ENCODE measurements around the gene KCTD17. TPM values are rescaled to one million over a fixed set of nuclear protein-coding genes. Genes with fewer than 3 reads are reported as not detected.

The KCTD17 gene
- total and polyA plus RNA-seq, 9 donors: 10.6 to 22.1 (median 19.1) TPM

DNA sequence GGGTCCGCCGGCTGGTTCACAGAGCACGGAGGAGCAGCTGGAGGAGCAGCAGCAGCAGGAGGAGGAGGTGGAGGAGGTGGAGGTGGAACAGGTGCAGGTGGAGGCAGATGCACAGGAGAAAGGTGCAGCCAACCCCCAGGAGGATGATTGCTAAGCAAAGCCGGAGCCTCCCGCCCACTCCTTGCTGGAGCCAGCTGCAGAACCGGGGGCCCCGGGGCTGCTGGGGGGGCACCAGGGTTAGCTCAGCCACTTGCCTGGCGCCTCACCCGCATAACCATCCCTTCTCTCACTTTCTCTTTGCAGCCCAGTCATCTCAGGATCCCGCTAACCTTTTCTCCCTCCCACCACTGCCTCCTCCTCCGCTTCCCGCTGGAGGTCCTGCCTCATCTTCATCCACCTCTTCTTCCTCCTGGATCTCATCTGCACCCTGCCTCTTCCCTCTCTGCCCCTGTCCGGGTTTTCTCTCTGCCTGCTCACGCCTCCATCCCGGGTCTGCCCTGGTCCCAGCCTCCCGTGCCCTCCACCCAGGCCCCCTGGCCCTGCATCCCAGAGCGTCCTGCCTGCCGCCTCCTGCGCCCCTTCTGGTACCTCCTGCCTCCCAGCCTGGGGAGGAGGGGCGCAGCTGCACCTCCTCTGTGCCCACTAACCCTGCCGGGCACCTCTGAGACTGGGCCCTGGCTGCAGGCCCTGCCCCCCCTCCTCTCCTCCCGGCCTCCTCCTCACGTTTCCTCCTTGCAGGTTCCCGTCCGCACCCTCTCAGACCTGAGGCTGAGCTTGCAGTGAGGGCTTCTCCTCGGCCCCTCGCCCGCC is 9.5 kb downstream of the KCTD17 start:
- DNase-seq: no peak
- 73% methylated on average over 18 of the region's 28 CpGs for WGBS (ENCODE audit: insufficient coverage)
- no peaks in the 10 kb centered on the region for H3K27me3 ChIP-seq (ENCODE audit: control insufficient read depth, insufficient read depth, low read length)
- H3K9me3 ChIP-seq (replicated peaks; ENCODE audit: control insufficient read depth, low read depth, low read length): no peaks in the 10 kb centered on the region
- peaks cover 10% of the 10 kb centered on the region for H3K4me1 ChIP-seq (ENCODE audit: control insufficient read depth, insufficient read depth, low read length)
- no peak overlapping the region for H3K27ac ChIP-seq (ENCODE audit: low read length)
- H3K4me3 ChIP-seq (ENCODE audit: low read length): no peak overlapping the region
- H3K36me3 ChIP-seq (ENCODE audit: control insufficient read depth, insufficient read depth, low read length): peaks cover 36% of the 10 kb centered on the region

DNA sequence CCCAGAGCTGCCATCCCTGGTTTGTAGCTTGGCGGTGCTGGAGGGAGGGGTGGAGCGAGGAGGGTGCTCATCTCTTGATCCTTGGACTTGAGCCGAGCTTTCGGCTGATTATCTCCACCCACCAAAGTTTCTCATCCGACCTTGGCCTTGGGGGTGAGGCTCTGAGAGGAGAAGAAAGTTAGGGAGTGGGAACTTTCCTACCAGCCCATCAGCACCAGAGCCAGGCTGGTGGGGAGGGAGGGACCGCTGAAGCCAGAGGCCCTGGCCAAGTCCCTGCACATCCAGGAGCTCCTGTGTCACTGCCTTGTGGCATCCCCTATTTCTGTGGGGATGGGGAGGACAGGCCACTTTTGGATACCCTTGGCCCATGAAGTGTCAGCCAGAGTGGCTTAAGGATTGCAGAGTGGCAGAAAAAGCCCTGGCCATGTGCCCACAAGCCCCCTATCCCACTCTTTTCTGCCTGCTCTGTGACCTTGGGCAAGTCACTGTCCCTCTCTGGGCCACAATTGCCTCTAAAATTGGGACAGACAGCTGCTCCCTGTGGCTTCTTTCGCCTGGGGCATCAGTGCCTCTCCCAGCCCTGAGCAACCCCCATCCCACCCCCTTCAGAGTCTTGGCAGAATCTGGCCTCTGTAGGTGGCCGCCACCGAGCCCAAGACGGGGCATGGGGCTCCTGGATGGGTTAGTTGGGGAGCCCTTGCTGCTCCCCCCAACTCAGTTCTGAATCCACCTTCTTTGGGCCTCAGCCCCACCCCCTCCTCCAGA is 10.3 kb downstream of the KCTD17 start:
- peaks cover 10% of the 10 kb centered on the region for H3K4me1 ChIP-seq (ENCODE audit: control insufficient read depth, insufficient read depth, low read length)
- 40% methylated on average over 1 of the region's 10 CpGs for WGBS (ENCODE audit: insufficient coverage)
- no peaks in the 10 kb centered on the region for H3K27me3 ChIP-seq (ENCODE audit: control insufficient read depth, insufficient read depth, low read length)
- H3K27ac ChIP-seq (ENCODE audit: low read length): no peak overlapping the region
- no peak for DNase-seq
- H3K4me3 ChIP-seq (ENCODE audit: low read length): no peak overlapping the region
- peaks cover 30% of the 10 kb centered on the region for H3K36me3 ChIP-seq (ENCODE audit: control insufficient read depth, insufficient read depth, low read length)
- H3K9me3 ChIP-seq (replicated peaks; ENCODE audit: control insufficient read depth, low read depth, low read length): no peaks in the 10 kb centered on the region

DNA sequence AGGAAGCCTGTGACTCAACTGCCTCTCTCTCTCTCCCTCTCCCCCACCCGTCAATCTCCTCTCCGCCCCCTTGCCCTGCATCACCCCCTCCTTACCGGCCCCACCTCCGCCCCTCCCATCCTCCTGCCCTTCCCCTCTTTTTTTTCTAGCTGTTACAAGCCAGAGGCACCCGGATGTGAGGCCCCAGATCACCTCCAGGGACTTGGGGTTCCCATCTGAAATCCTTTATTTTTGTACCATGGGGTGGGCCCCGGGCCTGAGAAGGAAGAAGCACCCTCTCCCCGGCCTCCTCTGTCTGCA is 10.8 kb downstream of the KCTD17 start:
- Histone ChIP-seq H3K27me3 (ENCODE audit: control insufficient read depth, insufficient read depth, low read length) (no peaks in the 10 kb centered on the region), H3K4me1 (ENCODE audit: control insufficient read depth, insufficient read depth, low read length) (peaks cover 10% of the 10 kb centered on the region), H3K9me3 (replicated peaks; ENCODE audit: control insufficient read depth, low read depth, low read length) (no peaks in the 10 kb centered on the region), H3K27ac (ENCODE audit: low read length) (no peak overlapping the region), H3K36me3 (ENCODE audit: control insufficient read depth, insufficient read depth, low read length) (peaks cover 25% of the 10 kb centered on the region), H3K4me3 (ENCODE audit: low read length) (no peak overlapping the region)
- DNase-seq: no peak
- 25% methylated on average over 2 of the region's 7 CpGs for WGBS (ENCODE audit: insufficient coverage)

DNA sequence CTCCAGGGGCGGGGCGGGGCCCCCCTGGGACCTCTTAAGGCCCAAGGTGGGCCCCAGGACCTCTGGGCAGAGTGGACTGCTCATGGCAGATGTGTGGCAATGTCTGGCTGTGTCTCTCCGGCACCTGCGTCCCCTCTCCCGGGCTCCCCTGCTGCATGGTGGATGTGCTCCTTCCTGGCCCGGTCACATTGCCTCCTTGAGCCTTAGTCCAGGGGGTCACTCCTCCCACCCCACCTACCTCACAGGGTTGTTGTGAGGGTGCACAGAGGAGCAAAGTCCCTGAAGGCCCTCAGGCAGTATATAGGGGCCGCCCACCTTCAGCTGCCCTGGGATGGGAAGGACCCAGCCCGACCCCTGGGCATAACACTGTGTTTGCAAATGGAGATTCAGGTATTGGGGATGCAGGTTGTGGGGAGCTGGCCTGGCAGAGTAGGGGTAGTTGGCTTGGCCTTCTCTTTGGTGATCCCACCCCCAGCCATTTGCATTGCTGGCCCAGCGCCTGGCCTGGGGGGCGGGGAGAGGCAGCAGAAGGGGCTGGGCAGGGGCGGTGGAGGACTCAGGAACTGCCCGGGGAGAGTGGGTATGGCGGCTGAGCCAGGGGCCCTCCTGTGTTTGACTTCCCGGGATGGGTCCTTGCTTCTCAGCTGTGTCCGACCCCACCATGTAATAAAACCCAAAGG is 11.3 kb downstream of the KCTD17 start:
- H3K27ac ChIP-seq (ENCODE audit: low read length): no peak overlapping the region
- H3K9me3 ChIP-seq (replicated peaks; ENCODE audit: control insufficient read depth, low read depth, low read length): no peaks in the 10 kb centered on the region
- DNase-seq: no peak
- peaks cover 10% of the 10 kb centered on the region for H3K4me1 ChIP-seq (ENCODE audit: control insufficient read depth, insufficient read depth, low read length)
- H3K4me3 ChIP-seq (ENCODE audit: low read length): no peak overlapping the region
- 55% methylated on average over 9 of the region's 15 CpGs for WGBS (ENCODE audit: insufficient coverage)
- H3K36me3 ChIP-seq (ENCODE audit: control insufficient read depth, insufficient read depth, low read length): peaks cover 20% of the 10 kb centered on the region
- H3K27me3 ChIP-seq (ENCODE audit: control insufficient read depth, insufficient read depth, low read length): peaks cover 2% of the 10 kb centered on the region

DNA sequence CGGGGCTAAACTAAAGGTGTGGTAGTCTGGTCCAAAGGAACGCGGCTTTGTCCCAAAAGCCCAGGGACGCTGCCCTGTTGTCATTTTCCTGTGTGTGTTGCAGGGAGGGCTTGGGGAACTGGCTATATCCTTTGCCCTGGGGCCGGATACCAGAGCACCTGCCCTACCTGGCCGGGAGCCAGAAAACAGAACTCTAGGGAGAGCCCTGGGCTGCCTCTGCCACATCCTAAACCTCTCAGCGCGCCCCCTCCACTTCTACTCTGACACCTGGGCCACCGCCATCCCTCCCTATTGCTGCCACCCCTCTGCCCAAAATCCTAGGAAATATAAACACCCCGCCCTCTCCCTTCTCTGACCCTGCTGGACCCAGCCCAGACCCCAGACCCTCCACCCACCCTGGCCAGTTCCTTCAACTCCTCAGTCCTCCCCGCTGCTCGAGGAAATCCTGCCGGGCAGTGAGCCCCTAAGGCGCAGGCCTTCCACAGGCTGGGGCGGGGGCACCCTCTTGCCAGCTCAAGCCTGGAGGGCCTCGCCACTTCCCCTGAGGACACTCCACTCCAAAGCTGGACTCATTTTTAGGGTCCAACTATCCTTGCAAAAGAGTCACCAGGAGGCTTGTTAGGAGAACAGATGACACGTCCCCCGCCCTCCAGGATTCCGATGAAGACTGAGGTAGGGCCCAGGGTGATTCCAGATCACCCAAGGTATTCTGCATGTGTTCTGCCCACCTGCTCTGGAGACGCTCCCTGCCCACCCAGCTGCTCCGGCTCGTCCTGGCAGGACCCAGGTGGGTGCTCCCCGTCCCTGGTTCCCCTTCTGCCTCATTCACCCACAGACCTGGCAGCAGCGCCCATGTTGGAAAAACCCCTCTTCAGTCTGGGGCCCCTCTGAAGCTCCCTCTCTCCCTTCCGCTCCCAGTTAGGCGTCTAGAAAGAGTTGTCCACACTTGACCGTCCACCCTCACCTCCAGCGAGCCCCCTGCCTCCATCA is 12.2 kb downstream of the KCTD17 start:
- peaks cover 15% of the 10 kb centered on the region for H3K36me3 ChIP-seq (ENCODE audit: control insufficient read depth, insufficient read depth, low read length)
- H3K4me3 ChIP-seq (ENCODE audit: low read length): no peak overlapping the region
- peaks cover 10% of the 10 kb centered on the region for H3K4me1 ChIP-seq (ENCODE audit: control insufficient read depth, insufficient read depth, low read length)
- DNase-seq: peak; percentile 28
- no peak overlapping the region for H3K27ac ChIP-seq (ENCODE audit: low read length)
- H3K27me3 ChIP-seq (ENCODE audit: control insufficient read depth, insufficient read depth, low read length): peaks cover 11% of the 10 kb centered on the region
- no peaks in the 10 kb centered on the region for H3K9me3 ChIP-seq (replicated peaks; ENCODE audit: control insufficient read depth, low read depth, low read length)
- WGBS (ENCODE audit: insufficient coverage): 84% methylated on average over 25 of the region's 28 CpGs

DNA sequence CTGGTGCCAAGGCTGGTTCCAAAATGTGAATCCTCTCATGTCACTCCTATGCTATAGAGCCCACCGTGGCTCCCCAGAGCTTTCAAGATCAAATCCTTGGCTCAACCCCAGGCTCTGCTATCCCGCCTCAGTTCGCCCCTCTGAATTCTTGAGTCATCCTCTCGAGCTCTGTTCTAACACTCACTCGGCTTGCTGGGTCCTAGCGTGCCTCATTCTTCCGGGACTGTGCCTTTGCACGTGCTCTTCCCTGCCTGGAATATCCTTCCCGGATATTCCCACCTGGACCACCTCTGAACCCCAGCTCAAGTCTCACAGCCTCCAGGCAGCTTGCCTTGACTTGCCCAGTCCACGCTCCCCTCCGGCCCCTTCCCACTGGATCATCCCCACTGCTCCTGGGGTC is 13.0 kb downstream of the KCTD17 start:
- DNase-seq: no peak
- Histone ChIP-seq H3K4me1 (ENCODE audit: control insufficient read depth, insufficient read depth, low read length) (peaks cover 10% of the 10 kb centered on the region), H3K27me3 (ENCODE audit: control insufficient read depth, insufficient read depth, low read length) (peaks cover 19% of the 10 kb centered on the region), H3K36me3 (ENCODE audit: control insufficient read depth, insufficient read depth, low read length) (peaks cover 11% of the 10 kb centered on the region), H3K27ac (ENCODE audit: low read length) (no peak overlapping the region), H3K9me3 (replicated peaks; ENCODE audit: control insufficient read depth, low read depth, low read length) (no peaks in the 10 kb centered on the region), H3K4me3 (ENCODE audit: low read length) (no peak overlapping the region)
- 77% methylated on average over 10 of the region's 11 CpGs for WGBS (ENCODE audit: insufficient coverage)

DNA sequence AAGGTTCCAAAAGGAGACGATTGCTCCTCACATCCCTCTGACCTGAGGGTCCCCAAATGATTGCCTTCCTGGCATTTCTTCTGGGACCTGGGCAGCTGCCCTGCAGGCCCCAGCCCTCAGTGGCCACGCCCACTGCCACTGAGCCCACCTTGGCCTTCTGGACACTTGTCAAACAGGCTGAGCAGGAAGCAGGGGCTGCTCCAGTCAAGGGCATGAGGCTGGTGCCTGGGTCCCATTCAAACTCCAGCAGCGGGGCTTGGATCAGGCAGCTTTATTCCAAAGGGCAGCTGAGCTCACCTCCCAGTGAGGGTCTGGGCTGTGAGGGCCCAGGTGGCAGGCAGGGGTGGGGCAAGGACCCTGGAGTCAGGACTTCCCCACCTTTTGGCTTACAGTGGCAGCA is 13.6 kb downstream of the KCTD17 start:
- Histone ChIP-seq H3K9me3 (replicated peaks; ENCODE audit: control insufficient read depth, low read depth, low read length) (no peaks in the 10 kb centered on the region), H3K27ac (ENCODE audit: low read length) (no peak overlapping the region), H3K4me3 (ENCODE audit: low read length) (no peak overlapping the region), H3K4me1 (ENCODE audit: control insufficient read depth, insufficient read depth, low read length) (peaks cover 10% of the 10 kb centered on the region), H3K27me3 (ENCODE audit: control insufficient read depth, insufficient read depth, low read length) (peaks cover 26% of the 10 kb centered on the region), H3K36me3 (ENCODE audit: control insufficient read depth, insufficient read depth, low read length) (peaks cover 6% of the 10 kb centered on the region)
- no peak for DNase-seq
- WGBS (ENCODE audit: insufficient coverage): 83% methylated on average over 3 of the region's 3 CpGs

DNA sequence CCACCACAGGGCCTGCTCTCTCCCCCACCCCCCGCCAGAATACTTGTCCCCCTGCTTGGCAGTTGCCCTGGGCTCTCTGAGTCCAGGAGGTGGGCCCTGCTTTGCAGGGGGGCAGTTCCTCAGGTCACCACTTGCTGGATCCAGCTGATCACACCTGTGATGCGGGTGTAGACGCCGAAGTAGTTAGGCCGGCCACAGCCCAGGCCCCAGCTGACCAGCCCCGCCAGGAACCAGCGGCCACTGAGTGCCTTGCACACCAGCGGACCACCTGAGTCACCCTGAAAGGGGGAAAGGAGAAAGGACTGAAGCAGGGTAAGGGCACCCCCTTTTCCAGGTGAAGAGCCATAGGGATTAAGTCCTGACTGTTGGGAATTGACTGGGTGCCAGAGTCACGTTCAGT is 14.4 kb downstream of the KCTD17 start:
- no peaks in the 10 kb centered on the region for H3K9me3 ChIP-seq (replicated peaks; ENCODE audit: control insufficient read depth, low read depth, low read length)
- 72% methylated on average over 8 of the region's 9 CpGs for WGBS (ENCODE audit: insufficient coverage)
- DNase-seq: no peak
- no peak overlapping the region for H3K4me3 ChIP-seq (ENCODE audit: low read length)
- peaks cover 10% of the 10 kb centered on the region for H3K4me1 ChIP-seq (ENCODE audit: control insufficient read depth, insufficient read depth, low read length)
- peaks cover 34% of the 10 kb centered on the region for H3K27me3 ChIP-seq (ENCODE audit: control insufficient read depth, insufficient read depth, low read length)
- no peak overlapping the region for H3K27ac ChIP-seq (ENCODE audit: low read length)
- no peaks in the 10 kb centered on the region for H3K36me3 ChIP-seq (ENCODE audit: control insufficient read depth, insufficient read depth, low read length)

DNA sequence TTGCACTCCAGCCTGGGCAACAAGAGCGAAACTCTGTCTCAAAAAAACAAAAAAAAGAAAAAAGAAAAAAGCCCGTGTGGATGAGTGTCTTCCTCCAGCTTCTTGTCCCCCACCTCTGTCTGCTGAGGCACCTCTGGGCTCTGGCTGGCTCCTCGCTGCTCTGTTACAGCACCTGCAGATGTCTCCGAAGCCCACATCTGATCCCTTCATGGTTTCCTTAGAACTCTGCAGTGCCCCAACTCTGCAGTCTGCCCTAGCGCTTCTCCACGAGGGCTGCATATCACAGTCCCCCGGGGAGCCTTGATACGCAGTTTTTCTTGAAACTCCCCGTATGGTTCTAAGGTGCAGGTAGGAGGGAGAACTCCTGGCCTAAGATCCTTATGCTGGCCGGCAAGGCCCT is 15.9 kb downstream of the KCTD17 start:
- Histone ChIP-seq H3K27me3 (ENCODE audit: control insufficient read depth, insufficient read depth, low read length) (peaks cover 38% of the 10 kb centered on the region), H3K9me3 (replicated peaks; ENCODE audit: control insufficient read depth, low read depth, low read length) (no peaks in the 10 kb centered on the region), H3K4me1 (ENCODE audit: control insufficient read depth, insufficient read depth, low read length) (peaks cover 9% of the 10 kb centered on the region), H3K4me3 (ENCODE audit: low read length) (no peak overlapping the region), H3K36me3 (ENCODE audit: control insufficient read depth, insufficient read depth, low read length) (no peaks in the 10 kb centered on the region), H3K27ac (ENCODE audit: low read length) (no peak overlapping the region)
- WGBS (ENCODE audit: insufficient coverage): 59% methylated on average over 7 of the region's 10 CpGs
- no peak for DNase-seq
